Neural crest cell (in vitro differentiated cells): ENCODE measurements around the gene CACNA2D3. TPM values are rescaled to one million over a fixed set of nuclear protein-coding genes. Genes with fewer than 3 reads are reported as not detected.

Experiments
- DNase-seq: peaks from one replicate; pipeline ENCODE4 v3.0.0; 2021; ENCODE audit warnings: low read depth, mixed read lengths, low spot score
- H3K27ac Mint-ChIP-seq: one replicate; pipeline ENCODE4 v1.8.0; 2021; ENCODE audit warnings: mild to moderate bottlenecking, mixed read lengths; ENCODE audit not compliant: unreplicated experiment
- H3K27me3 Mint-ChIP-seq: 2 replicates; pipeline ENCODE4 v1.8.0; 2021; ENCODE audit warnings: low read depth, mild to moderate bottlenecking, mixed read lengths
- H3K36me3 Mint-ChIP-seq: 2 replicates; pipeline ENCODE4 v1.8.0; 2021; ENCODE audit warnings: low read depth, mild to moderate bottlenecking, mixed read lengths
- H3K4me1 Mint-ChIP-seq: 2 replicates; pipeline ENCODE4 v1.8.0; 2021; ENCODE audit warnings: mixed read lengths
- H3K4me3 Mint-ChIP-seq: one replicate; pipeline ENCODE4 v1.8.0; 2021; ENCODE audit warnings: mild to moderate bottlenecking, mixed read lengths
- H3K9me3 Mint-ChIP-seq: 2 replicates; pipeline ENCODE4 v1.8.0; 2021; ENCODE audit warnings: mixed read lengths
- CTCF ChIP-seq: fragments of 200-600 bp; sonication (generic); conservative IDR thresholded peaks from 2 replicates; pipeline ENCODE4 v1.5.0; 2021; ENCODE audit warnings: antibody characterized with exemption, mild to moderate bottlenecking
- total RNA-seq: library from RNA; stranded (reverse); gene quantifications from 2 replicates; pipeline ENCODE4 v1.2.1, GENCODE V29; 2021

CACNA2D3 gene
- total RNA-seq, 1 donor from 2014 or later: 0.82 TPM

GRCh38 chr3:54326951-54327350 is 204.6 kb downstream of the CACNA2D3 start:
- Mint-ChIP-seq H3K27me3 (no peaks in the 10 kb centered on the region), H3K4me3 (no peak overlapping the region), H3K36me3 (no peaks in the 10 kb centered on the region), H3K9me3 (no peaks in the 10 kb centered on the region), H3K4me1 (peaks cover 5% of the 10 kb centered on the region), H3K27ac (no peak overlapping the region)
- DNase-seq: no peak
- TF ChIP-seq CTCF: no peak

- Mint-ChIP-seq H3K27me3 (no peaks in the 10 kb centered on the region), H3K4me3 (no peak overlapping the region), H3K27ac (no peak overlapping the region), H3K9me3 (no peaks in the 10 kb centered on the region), H3K36me3 (no peaks in the 10 kb centered on the region), H3K4me1 (peaks cover 12% of the 10 kb centered on the region)
- no peak for DNase-seq
- TF ChIP-seq CTCF: no peak
Measured at GRCh38 chr3:54331341-54331740, 209.0 kb downstream of the CACNA2D3 start.

- H3K27me3 Mint-ChIP-seq: peaks cover 6% of the 10 kb centered on the region
- no peaks in the 10 kb centered on the region for H3K36me3 Mint-ChIP-seq
- peaks cover 9% of the 10 kb centered on the region for H3K4me1 Mint-ChIP-seq
- DNase-seq: no peak
- H3K4me3 Mint-ChIP-seq: no peak overlapping the region
- no peak for TF ChIP-seq CTCF
- no peak overlapping the region for H3K27ac Mint-ChIP-seq
- no peaks in the 10 kb centered on the region for H3K9me3 Mint-ChIP-seq
Measured at GRCh38 chr3:54337846-54338245, 215.5 kb downstream of the CACNA2D3 start.

GRCh38 chr3:54339608-54340007 is 217.3 kb downstream of the CACNA2D3 start:
- peaks cover 6% of the 10 kb centered on the region for H3K27me3 Mint-ChIP-seq
- TF ChIP-seq CTCF: no peak
- H3K4me3 Mint-ChIP-seq: no peak overlapping the region
- peaks cover 6% of the 10 kb centered on the region for H3K4me1 Mint-ChIP-seq
- no peak for DNase-seq
- H3K9me3 Mint-ChIP-seq: no peaks in the 10 kb centered on the region
- H3K27ac Mint-ChIP-seq: no peak overlapping the region
- H3K36me3 Mint-ChIP-seq: no peaks in the 10 kb centered on the region

GRCh38 chr3:54341811-54342210 is 219.5 kb downstream of the CACNA2D3 start:
- no peak overlapping the region for H3K4me3 Mint-ChIP-seq
- H3K27ac Mint-ChIP-seq: no peak overlapping the region
- H3K36me3 Mint-ChIP-seq: no peaks in the 10 kb centered on the region
- no peak for TF ChIP-seq CTCF
- no peaks in the 10 kb centered on the region for H3K9me3 Mint-ChIP-seq
- peaks cover 15% of the 10 kb centered on the region for H3K4me1 Mint-ChIP-seq
- no peak for DNase-seq
- H3K27me3 Mint-ChIP-seq: peaks cover 6% of the 10 kb centered on the region

GRCh38 chr3:54342676-54343075 is 220.3 kb downstream of the CACNA2D3 start:
- H3K27me3 Mint-ChIP-seq: peaks cover 6% of the 10 kb centered on the region
- peaks cover 15% of the 10 kb centered on the region for H3K4me1 Mint-ChIP-seq
- no peak overlapping the region for H3K4me3 Mint-ChIP-seq
- no peaks in the 10 kb centered on the region for H3K9me3 Mint-ChIP-seq
- no peak overlapping the region for H3K27ac Mint-ChIP-seq
- TF ChIP-seq CTCF: no peak
- no peak for DNase-seq
- no peaks in the 10 kb centered on the region for H3K36me3 Mint-ChIP-seq
